Stimulated activated effector memory CD8-positive, alpha-beta T cell treated with anti-CD3 and anti-CD28 coated beads, Interleukin-12 subunit alpha, Interleukin-12 subunit beta, amount 100 ng/mL, for 72 hours (primary cell): Measurements from ENCODE around the gene ACSF3.
"Not testable (repeated sequence)": the region's sequence is repeated elsewhere in the genome, so short reads cannot be mapped to it uniquely, and the experiment has no call there.

Experiments used
- ATAC-seq: fragments of 150-1000 bp; cut with Tn5 transposase; 2 replicates; pipeline ENCODE4 v1.10.0; 2021
- DNase-seq, 2 donors: peaks; one replicate each; pipeline ENCODE4 v3.0.0; 2021 to 2022; ENCODE audit warnings: low spot score in 2 of 2
- H3K27ac Mint-ChIP-seq: one replicate; pipeline ENCODE4 v1.8.0; 2022; ENCODE audit warnings: mild to moderate bottlenecking, mixed read lengths
- H3K36me3 Mint-ChIP-seq: one replicate; pipeline ENCODE4 v1.8.0; 2022; ENCODE audit warnings: mild to moderate bottlenecking, mixed read lengths
- H3K4me1 Mint-ChIP-seq: one replicate; pipeline ENCODE4 v1.8.0; 2022; ENCODE audit warnings: mixed read lengths
- H3K4me3 Mint-ChIP-seq: one replicate; pipeline ENCODE4 v1.8.0; 2022; ENCODE audit warnings: mild to moderate bottlenecking, mixed read lengths
- H3K9me3 Mint-ChIP-seq: one replicate; pipeline ENCODE4 v1.8.0; 2022; ENCODE audit warnings: mixed read lengths

ACSF3 gene

GRCh38 chr16:89187032-89187769 is 93.5 kb downstream of the ACSF3 start:
- peak; percentile 74 for ATAC-seq
- peak overlapping the region; percentile 81 for H3K27ac Mint-ChIP-seq
- DNase-seq = peak in 1 of 2 donors; percentile 75
- no peaks in the 10 kb centered on the region for H3K9me3 Mint-ChIP-seq
- H3K4me3 Mint-ChIP-seq = no peak overlapping the region
- peaks cover 18% of the 10 kb centered on the region for H3K36me3 Mint-ChIP-seq
- peaks cover 7% of the 10 kb centered on the region for H3K4me1 Mint-ChIP-seq

- Mint-ChIP-seq H3K4me3 (no peak overlapping the region), H3K36me3 (peaks cover 18% of the 10 kb centered on the region), H3K4me1 (peaks cover 7% of the 10 kb centered on the region), H3K27ac (peak overlapping the region; percentile 81), H3K9me3 (no peaks in the 10 kb centered on the region)
- DNase-seq (peak in 1 of 2 donors; percentile 71), ATAC-seq (peak; percentile 54)
Observed at GRCh38 chr16:89187770-89188392, 94.2 kb downstream of the ACSF3 start.

DNA sequence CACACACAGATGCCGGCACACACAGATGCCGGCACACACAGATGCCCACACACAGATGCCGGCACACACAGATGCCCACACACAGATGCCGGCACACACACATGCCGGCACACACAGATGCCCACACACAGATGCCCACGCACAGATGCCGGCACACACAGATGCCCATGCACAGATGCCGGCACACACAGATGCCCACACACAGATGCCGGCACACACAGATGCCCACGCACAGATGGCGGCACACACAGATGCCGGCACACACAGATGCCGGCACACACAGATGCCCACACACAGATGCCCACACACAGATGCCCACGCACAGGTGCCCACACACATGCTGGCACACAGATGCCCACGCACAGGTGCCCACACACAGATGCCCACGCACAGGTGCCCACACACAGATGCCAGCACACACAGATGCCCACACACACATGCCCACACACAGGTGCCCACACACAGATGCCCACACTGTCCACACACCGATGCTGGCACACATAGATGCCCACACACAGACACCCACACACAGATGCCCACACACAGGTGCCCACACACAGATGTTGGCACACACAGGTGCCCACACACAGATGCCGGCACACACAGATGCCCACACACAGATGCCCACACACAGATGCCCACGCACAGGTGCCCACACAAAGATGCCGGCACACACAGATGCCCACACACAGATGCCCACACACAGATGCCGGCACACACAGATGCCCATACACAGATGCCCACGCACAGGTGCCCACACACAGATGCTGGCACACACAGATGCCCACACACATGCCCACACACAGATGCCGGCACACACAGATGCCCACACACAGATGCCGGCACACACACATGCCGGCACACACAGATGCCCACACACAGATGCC is 95.1 kb downstream of the ACSF3 start:
- DNase-seq, ATAC-seq, H3K27ac Mint-ChIP-seq, H3K9me3 Mint-ChIP-seq, H3K4me1 Mint-ChIP-seq, H3K4me3 Mint-ChIP-seq: not testable (repeated sequence)
- peaks cover 18% of the 10 kb centered on the region for H3K36me3 Mint-ChIP-seq

- ATAC-seq (no peak), DNase-seq (no peak)
- Mint-ChIP-seq H3K36me3 (peaks cover 18% of the 10 kb centered on the region), H3K9me3 (no peaks in the 10 kb centered on the region), H3K27ac (no peak overlapping the region), H3K4me3 (no peak overlapping the region), H3K4me1 (peaks cover 7% of the 10 kb centered on the region)
Observed at GRCh38 chr16:89189358-89190025, 95.8 kb downstream of the ACSF3 start.

DNA sequence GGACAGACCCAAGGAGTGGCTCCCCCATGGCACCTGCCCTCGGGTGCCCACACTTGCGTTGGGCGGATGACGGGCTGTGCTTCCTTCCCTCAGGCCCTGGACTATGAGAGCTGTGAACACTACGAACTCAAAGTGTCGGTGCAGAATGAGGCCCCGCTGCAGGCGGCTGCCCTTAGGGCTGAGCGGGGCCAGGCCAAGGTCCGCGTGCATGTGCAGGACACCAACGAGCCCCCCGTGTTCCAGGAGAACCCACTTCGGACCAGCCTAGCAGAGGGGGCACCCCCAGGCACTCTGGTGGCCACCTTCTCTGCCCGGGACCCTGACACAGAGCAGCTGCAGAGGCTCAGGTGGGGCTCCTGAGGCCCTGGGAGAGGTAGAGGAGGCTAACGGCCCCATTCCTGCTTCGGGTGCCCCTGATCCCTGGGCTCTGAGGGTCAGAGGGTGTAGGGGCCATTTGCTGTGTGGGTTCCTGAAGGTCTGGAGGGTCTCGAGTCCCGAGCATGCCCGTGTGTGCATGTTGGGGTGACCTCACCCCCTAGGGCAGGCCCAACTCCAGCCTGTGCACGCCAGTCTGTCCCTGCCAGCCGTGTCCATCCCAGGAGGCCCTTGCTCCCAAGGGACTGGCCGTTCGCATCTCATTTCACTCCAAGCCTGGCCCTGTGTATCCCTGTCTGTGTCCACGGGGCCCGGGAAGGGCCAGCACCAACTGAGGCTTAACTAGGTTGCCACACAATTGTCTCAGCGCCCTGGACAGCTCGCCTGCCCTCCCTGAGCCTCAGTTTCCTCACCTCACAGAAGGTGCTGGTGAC is 96.7 kb downstream of the ACSF3 start:
- peaks cover 7% of the 10 kb centered on the region for H3K4me1 Mint-ChIP-seq
- DNase-seq (peak in 1 of 2 donors; percentile 2), ATAC-seq (no peak)
- no peak overlapping the region for H3K4me3 Mint-ChIP-seq
- no peaks in the 10 kb centered on the region for H3K9me3 Mint-ChIP-seq
- no peak overlapping the region for H3K27ac Mint-ChIP-seq
- peaks cover 12% of the 10 kb centered on the region for H3K36me3 Mint-ChIP-seq

- H3K27ac Mint-ChIP-seq = no peak overlapping the region
- no peaks in the 10 kb centered on the region for H3K9me3 Mint-ChIP-seq
- ATAC-seq (no peak), DNase-seq (no peak)
- peaks cover 7% of the 10 kb centered on the region for H3K4me1 Mint-ChIP-seq
- peaks cover 12% of the 10 kb centered on the region for H3K36me3 Mint-ChIP-seq
- H3K4me3 Mint-ChIP-seq = no peak overlapping the region
Observed at GRCh38 chr16:89191033-89191900, 97.6 kb downstream of the ACSF3 start.

DNA sequence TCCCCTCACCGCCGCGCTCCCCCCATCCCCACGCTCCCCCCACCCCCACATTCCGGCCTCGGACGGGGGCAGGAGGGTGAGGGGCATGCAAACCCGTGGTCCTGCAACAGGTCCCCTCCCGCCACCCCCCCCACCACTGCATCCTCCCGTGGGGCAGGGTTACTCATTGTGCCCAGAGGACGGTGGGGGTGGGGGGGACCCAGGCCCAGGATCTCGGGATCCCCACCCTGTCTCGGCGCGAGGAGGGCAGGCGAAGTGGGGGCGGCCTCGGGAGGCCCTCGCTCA is 98.2 kb downstream of the ACSF3 start:
- ATAC-seq = no peak
- Mint-ChIP-seq H3K36me3 (peaks cover 9% of the 10 kb centered on the region), H3K9me3 (no peaks in the 10 kb centered on the region), H3K4me3 (peak overlapping the region; percentile 23), H3K27ac (no peak overlapping the region), H3K4me1 (peaks cover 7% of the 10 kb centered on the region)
- DNase-seq = no peak

- not testable (repeated sequence) for H3K4me1 Mint-ChIP-seq, H3K36me3 Mint-ChIP-seq, H3K9me3 Mint-ChIP-seq, H3K27ac Mint-ChIP-seq
- peak overlapping the region; percentile 23 for H3K4me3 Mint-ChIP-seq
- ATAC-seq = peak; percentile 39
- DNase-seq = peak; percentile 55 to 72
Observed at GRCh38 chr16:89192186-89192955, 98.7 kb downstream of the ACSF3 start.

DNA sequence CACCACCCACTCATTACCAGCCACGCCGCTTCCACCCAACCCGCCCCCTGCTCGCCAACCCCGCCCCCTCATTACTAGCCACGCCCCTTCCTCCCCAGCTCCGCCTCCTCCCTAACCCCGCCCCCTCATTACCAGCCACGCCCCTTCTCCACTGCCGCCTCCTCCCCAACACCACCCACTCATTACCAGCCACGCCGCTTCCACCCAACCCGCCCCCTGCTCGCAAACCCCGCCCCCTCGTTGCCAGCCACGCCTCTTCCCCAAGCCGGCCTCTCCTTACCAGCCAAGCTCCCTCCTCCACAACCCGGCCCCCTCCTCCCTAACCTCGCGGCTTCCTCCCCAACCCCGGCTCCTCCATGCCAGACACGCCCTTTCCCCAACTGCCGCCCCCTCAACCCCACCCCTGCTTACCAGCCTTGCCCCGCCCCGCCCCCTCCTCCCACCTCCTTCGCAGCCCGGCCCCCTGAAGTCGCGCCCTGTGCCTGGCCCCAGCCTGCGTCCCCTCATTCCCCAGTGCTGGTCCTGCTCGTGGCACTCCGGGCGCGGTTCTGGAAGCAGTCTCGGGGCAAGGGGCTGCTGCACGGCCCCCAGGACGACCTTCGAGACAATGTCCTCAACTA is 99.4 kb downstream of the ACSF3 start:
- H3K9me3 Mint-ChIP-seq = no peaks in the 10 kb centered on the region
- no peaks in the 10 kb centered on the region for H3K4me1 Mint-ChIP-seq
- no peaks in the 10 kb centered on the region for H3K36me3 Mint-ChIP-seq
- ATAC-seq (peak; percentile 36), DNase-seq (no peak)
- H3K27ac Mint-ChIP-seq = no peak overlapping the region
- no peak overlapping the region for H3K4me3 Mint-ChIP-seq

DNA sequence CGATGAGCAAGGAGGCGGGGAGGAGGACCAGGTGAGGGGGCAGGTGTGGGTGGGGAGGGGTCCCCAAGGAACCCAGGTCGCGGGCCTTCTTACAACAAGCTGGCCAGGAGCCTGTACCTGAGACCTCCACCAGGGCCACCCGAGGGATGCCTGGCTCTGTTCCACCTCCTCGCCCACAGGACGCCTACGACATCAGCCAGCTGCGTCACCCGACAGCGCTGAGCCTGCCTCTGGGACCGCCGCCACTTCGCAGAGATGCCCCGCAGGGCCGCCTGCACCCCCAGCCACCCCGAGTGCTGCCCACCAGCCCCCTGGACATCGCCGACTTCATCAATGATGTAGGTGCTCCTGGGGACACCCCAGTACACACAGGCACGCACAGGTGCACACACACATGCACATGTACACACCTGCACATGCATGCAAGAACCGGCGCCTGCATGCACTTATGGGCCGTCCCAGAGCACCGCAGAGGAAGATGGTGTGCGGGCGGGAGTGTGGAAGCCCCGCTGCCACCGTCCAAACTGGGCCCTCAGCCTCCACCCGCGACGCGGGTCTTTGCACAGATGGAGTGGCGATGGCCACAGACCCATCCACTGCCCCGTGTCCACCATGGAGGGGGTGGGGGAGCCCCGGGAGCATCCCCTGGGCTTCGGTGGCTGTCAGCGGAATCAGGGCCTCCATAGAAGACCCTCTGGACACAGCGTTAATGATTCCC is 100.1 kb downstream of the ACSF3 start:
- no peaks in the 10 kb centered on the region for H3K4me1 Mint-ChIP-seq
- H3K4me3 Mint-ChIP-seq = no peak overlapping the region
- H3K27ac Mint-ChIP-seq = no peak overlapping the region
- no peak for ATAC-seq
- no peaks in the 10 kb centered on the region for H3K9me3 Mint-ChIP-seq
- H3K36me3 Mint-ChIP-seq = no peaks in the 10 kb centered on the region
- DNase-seq = no peak

DNA sequence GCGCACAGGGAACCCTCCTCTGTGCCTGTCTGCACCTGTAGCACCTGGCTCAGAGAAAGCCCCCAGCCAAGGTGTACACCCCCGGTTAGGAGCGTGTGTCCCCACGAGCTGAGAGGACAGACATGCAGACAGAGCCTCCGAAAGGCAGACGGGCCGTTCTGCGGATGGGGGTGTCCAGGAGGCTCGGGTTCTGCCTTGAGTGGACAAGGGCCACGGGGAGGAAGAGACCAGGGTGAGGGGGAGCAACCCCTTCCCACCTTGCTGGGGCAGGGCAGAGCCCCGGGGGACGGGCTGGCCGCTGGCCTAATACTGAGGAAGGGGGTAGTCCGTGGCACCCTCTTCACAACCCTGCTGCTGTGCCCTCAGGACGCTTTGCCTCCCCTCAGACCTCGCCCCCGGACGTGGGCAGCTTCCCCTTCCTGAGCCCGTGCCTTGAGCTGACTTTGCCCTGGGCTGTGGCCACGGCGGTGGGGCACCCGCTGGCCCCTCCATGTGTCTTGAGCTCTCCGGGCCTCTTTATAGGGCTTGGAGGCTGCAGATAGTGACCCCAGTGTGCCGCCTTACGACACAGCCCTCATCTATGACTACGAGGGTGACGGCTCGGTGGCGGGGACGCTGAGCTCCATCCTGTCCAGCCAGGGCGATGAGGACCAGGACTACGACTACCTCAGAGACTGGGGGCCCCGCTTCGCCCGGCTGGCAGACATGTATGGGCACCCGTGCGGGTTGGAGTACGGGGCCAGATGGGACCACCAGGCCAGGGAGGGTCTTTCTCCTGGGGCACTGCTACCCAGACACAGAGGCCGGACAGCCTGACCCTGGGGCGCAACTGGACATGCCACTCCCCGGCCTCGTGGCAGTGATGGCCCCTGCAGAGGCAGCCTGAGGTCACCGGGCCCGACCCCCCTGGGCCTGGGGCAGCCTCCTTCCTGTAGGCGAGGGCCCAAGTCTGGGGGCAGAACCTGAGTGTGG is 101.0 kb downstream of the ACSF3 start:
- no peaks in the 10 kb centered on the region for H3K9me3 Mint-ChIP-seq
- H3K4me3 Mint-ChIP-seq = no peak overlapping the region
- DNase-seq = peak in 1 of 2 donors; percentile 49
- no peak for ATAC-seq
- no peaks in the 10 kb centered on the region for H3K36me3 Mint-ChIP-seq
- no peaks in the 10 kb centered on the region for H3K4me1 Mint-ChIP-seq
- no peak overlapping the region for H3K27ac Mint-ChIP-seq
